Measurements from ENCODE around the gene NREP. TPM values are rescaled to one million over a fixed set of nuclear protein-coding genes. Genes with fewer than 3 reads are reported as not detected.

NREP gene
- total and polyA plus RNA-seq, 4 donors = 3.0 to 82.7 (median 9.8) TPM

- Histone ChIP-seq H3K9ac (ENCODE audit: low read depth in 1 of 2, low read length in 2 of 2) (no peak overlapping the region), H3K36me3 (ENCODE audit: control insufficient read depth in 4 of 4, insufficient read depth in 3 of 4, low read depth in 1 of 4, low read length in 3 of 4) (no peaks in the 10 kb centered on the region), H3K4me1 (ENCODE audit: control insufficient read depth in 4 of 4, insufficient read depth in 4 of 4, low read length in 3 of 4) (no peaks in the 10 kb centered on the region), H3K4me3 (ENCODE audit: low read depth in 1 of 3, low read length in 3 of 3) (no peak overlapping the region), H3K27me3 (ENCODE audit: control insufficient read depth in 4 of 4, insufficient read depth in 4 of 4, low read length in 3 of 4) (no peaks in the 10 kb centered on the region), H3K27ac (ENCODE audit: low read depth in 1 of 2, low read length in 2 of 2) (no peak overlapping the region), H3K9me3 (ENCODE audit: control insufficient read depth in 4 of 4, low read length in 3 of 4) (no peaks in the 10 kb centered on the region)
- DNase-seq (ENCODE audit: low spot score) = no peak
- no peak for TF ChIP-seq RAD21 (IDR thresholded peaks at IDR 0.05)
- TF ChIP-seq EGR1 (IDR thresholded peaks at IDR 0.05; ENCODE audit: low read depth in 2 of 2) = no peak
- TF ChIP-seq ZBTB33 (IDR thresholded peaks at IDR 0.05) = no peak
- TF ChIP-seq ATF3 (IDR thresholded peaks at IDR 0.05) = no peak
- no peak for TF ChIP-seq YY1 (IDR thresholded peaks at IDR 0.05)
- no peak for TF ChIP-seq MAX (IDR thresholded peaks at IDR 0.05)
- no peak for TF ChIP-seq HNF4G (IDR thresholded peaks at IDR 0.05)
- no peak for TF ChIP-seq SP1 (IDR thresholded peaks at IDR 0.05)
- 99% methylated on average over 1 of the region's 1 CpG for WGBS
These were observed 33.3 kb upstream of the NREP start for GRCh38 chr5:111790295-111790694.

GRCh38 chr5:111787006-111787405, 30.0 kb upstream of the NREP start:
- H3K4me1 ChIP-seq (ENCODE audit: control insufficient read depth in 4 of 4, insufficient read depth in 4 of 4, low read length in 3 of 4) = no peaks in the 10 kb centered on the region
- TF ChIP-seq FOXA1 (IDR thresholded peaks at IDR 0.05) = no peak
- no peak for TF ChIP-seq FOXA2 (IDR thresholded peaks at IDR 0.05)
- TF ChIP-seq SP1 (IDR thresholded peaks at IDR 0.05) = no peak
- TF ChIP-seq ATF3 (IDR thresholded peaks at IDR 0.05) = no peak
- no peak for TF ChIP-seq MAX (IDR thresholded peaks at IDR 0.05)
- no peak for TF ChIP-seq HNF4G (IDR thresholded peaks at IDR 0.05)
- no peak for TF ChIP-seq REST (IDR thresholded peaks at IDR 0.05)
- TF ChIP-seq ZBTB33 (IDR thresholded peaks at IDR 0.05) = no peak
- TF ChIP-seq YY1 (IDR thresholded peaks at IDR 0.05) = no peak
- no peak for TF ChIP-seq CTCF (IDR thresholded peaks at IDR 0.05; ENCODE audit: low read depth, low read length, missing input control)
- TF ChIP-seq EGR1 (IDR thresholded peaks at IDR 0.05; ENCODE audit: low read depth in 2 of 2) = no peak
- no peak for TF ChIP-seq RXRA (IDR thresholded peaks at IDR 0.05)
- TF ChIP-seq HNF4A (conservative IDR thresholded peaks at IDR 0.05) = no peak
- no peak for TF ChIP-seq TAF1 (conservative IDR thresholded peaks at IDR 0.05)
- TF ChIP-seq NR2F2 (IDR thresholded peaks at IDR 0.05) = no peak
- no peak for TF ChIP-seq RAD21 (IDR thresholded peaks at IDR 0.05)
- no peak for TF ChIP-seq GABPA (IDR thresholded peaks at IDR 0.05 in 1 of 2, conservative IDR thresholded peaks at IDR 0.05 in 1 of 2)
- no peak for TF ChIP-seq JUND (IDR thresholded peaks at IDR 0.05)
- DNase-seq (ENCODE audit: low spot score) = no peak
- H3K27me3 ChIP-seq (ENCODE audit: control insufficient read depth in 4 of 4, insufficient read depth in 4 of 4, low read length in 3 of 4) = no peaks in the 10 kb centered on the region
- H3K4me3 ChIP-seq (ENCODE audit: low read depth in 1 of 3, low read length in 3 of 3) = no peak overlapping the region
- H3K9me3 ChIP-seq (ENCODE audit: control insufficient read depth in 4 of 4, low read length in 3 of 4) = no peaks in the 10 kb centered on the region
- no peaks in the 10 kb centered on the region for H3K36me3 ChIP-seq (ENCODE audit: control insufficient read depth in 4 of 4, insufficient read depth in 3 of 4, low read depth in 1 of 4, low read length in 3 of 4)
- no peak overlapping the region for H3K27ac ChIP-seq (ENCODE audit: low read depth in 1 of 2, low read length in 2 of 2)
- no peak overlapping the region for H3K9ac ChIP-seq (ENCODE audit: low read depth in 1 of 2, low read length in 2 of 2)

All from liver (tissue), 9 donors.